SJSA1 (cell line): ENCODE measurements around the gene RAPGEFL1. TPM values are rescaled to one million over a fixed set of nuclear protein-coding genes. Genes with fewer than 3 reads are reported as not detected.
"Not testable (repeated sequence)": the region's sequence is repeated elsewhere in the genome, so short reads cannot be mapped to it uniquely, and the experiment has no call there.

ENCODE experiments used
- DNase-seq, 2 experiments: peaks; one replicate each; pipeline ENCODE4 v3.0.0-alpha.2; 2015 to 2020; ENCODE audit warnings: low spot score in 2 of 2, low read depth in 1 of 2
- H3K27ac ChIP-seq: fragments of 250-450 bp; sonication (Bioruptor Pico); 2 replicates; pipeline ENCODE4 v1.5.1; 2020; ENCODE audit warnings: mild to moderate bottlenecking, moderate library complexity
- H3K27me3 ChIP-seq: fragments of 250-450 bp; sonication (Bioruptor Pico); replicated peaks from 2 replicates; pipeline ENCODE4 v1.5.1; 2020; ENCODE audit warnings: mild to moderate bottlenecking, moderate library complexity
- H3K36me3 ChIP-seq: fragments of 250-450 bp; sonication (Bioruptor Pico); 2 replicates; pipeline ENCODE4 v1.5.1; 2020; ENCODE audit warnings: mild to moderate bottlenecking
- H3K4me1 ChIP-seq: fragments of 250-450 bp; sonication (Bioruptor Pico); replicated peaks from 2 replicates; pipeline ENCODE4 v1.6.1; 2021; ENCODE audit warnings: mild to moderate bottlenecking
- H3K4me3 ChIP-seq: fragments of 250-450 bp; sonication (Bioruptor Pico); 2 replicates; pipeline ENCODE4 v1.5.1; 2020; ENCODE audit warnings: mild to moderate bottlenecking
- H3K9me3 ChIP-seq: fragments of 250-450 bp; sonication (Bioruptor Pico); replicated peaks from 2 replicates; pipeline ENCODE4 v1.5.1; 2020; ENCODE audit warnings: mild to moderate bottlenecking
- total RNA-seq: library from RNA; depleted of rRNA; stranded (reverse); fragments of >200 nt; shearing (Covaris generic); gene quantifications from 2 replicates; pipeline ENCODE4 v1.2.3, GENCODE V29; 2014

RAPGEFL1 gene
- total RNA-seq, 1 experiment from 2014 or later, result 1.1 TPM

DNA sequence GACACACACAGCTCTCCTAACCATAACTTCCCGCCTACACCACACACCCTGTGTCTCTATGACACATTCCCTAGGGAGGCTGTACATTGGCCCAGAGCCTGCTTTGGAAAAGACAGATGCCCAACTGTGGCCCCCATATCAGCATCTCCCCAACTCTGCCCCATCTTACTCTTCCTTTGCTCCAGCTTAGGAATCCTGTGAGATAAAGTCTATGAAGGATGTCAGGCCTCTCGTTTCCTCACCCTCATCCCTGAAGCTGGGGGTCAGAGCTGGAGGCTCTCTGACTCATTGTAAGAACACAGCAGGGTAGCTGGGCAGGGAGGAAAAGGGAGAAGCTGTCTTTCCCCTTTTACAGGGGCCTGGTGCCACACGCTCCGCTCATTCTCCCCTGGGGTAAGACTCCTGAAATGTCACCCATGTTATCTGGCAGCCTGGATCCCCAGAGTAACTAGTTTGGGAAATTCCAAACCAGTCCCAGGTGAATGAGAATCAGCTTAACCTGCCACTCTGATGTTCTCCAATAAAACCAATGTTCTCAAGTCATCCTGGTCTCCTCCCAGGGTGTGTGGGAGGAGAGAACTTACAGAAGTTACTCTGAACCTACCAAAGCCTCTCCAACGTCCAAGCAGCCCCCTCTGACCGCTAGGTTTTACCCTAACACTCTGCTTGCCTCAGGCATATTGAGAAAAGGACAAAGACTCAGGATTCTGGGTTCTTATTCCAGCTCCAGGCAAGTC, 2.8 kb downstream of the RAPGEFL1 start:
- no peak for DNase-seq

GRCh38 chr17:40180694-40181093, 3.4 kb downstream of the RAPGEFL1 start:
- no peaks in the 10 kb centered on the region for H3K4me1 ChIP-seq
- H3K4me3 ChIP-seq, result no peak overlapping the region
- peaks cover 25% of the 10 kb centered on the region for H3K36me3 ChIP-seq
- no peaks in the 10 kb centered on the region for H3K27me3 ChIP-seq
- DNase-seq, result no peak
- H3K9me3 ChIP-seq, result no peaks in the 10 kb centered on the region
- no peak overlapping the region for H3K27ac ChIP-seq

More for the DNA sequence above, 2.8 kb downstream of the RAPGEFL1 start:
- Histone ChIP-seq H3K27ac (no peak overlapping the region), H3K36me3 (peaks cover 27% of the 10 kb centered on the region), H3K4me1 (no peaks in the 10 kb centered on the region), H3K9me3 (no peaks in the 10 kb centered on the region), H3K4me3 (no peak overlapping the region), H3K27me3 (no peaks in the 10 kb centered on the region)

GRCh38 chr17:40181205-40181604, 3.9 kb downstream of the RAPGEFL1 start:
- H3K27ac ChIP-seq, result no peak overlapping the region

GRCh38 chr17:40182606-40183005, 5.3 kb downstream of the RAPGEFL1 start:
- no peak overlapping the region for H3K27ac ChIP-seq
- H3K4me1 ChIP-seq, result no peaks in the 10 kb centered on the region
- H3K36me3 ChIP-seq, result peaks cover 11% of the 10 kb centered on the region
- no peaks in the 10 kb centered on the region for H3K27me3 ChIP-seq
- no peak overlapping the region for H3K4me3 ChIP-seq
- no peak for DNase-seq
- no peaks in the 10 kb centered on the region for H3K9me3 ChIP-seq

More at GRCh38 chr17:40181205-40181604, 3.9 kb downstream of the RAPGEFL1 start:
- Histone ChIP-seq H3K9me3 (no peaks in the 10 kb centered on the region), H3K36me3 (peaks cover 21% of the 10 kb centered on the region), H3K27me3 (no peaks in the 10 kb centered on the region), H3K4me1 (no peaks in the 10 kb centered on the region), H3K4me3 (no peak overlapping the region)
- DNase-seq, result no peak

DNA sequence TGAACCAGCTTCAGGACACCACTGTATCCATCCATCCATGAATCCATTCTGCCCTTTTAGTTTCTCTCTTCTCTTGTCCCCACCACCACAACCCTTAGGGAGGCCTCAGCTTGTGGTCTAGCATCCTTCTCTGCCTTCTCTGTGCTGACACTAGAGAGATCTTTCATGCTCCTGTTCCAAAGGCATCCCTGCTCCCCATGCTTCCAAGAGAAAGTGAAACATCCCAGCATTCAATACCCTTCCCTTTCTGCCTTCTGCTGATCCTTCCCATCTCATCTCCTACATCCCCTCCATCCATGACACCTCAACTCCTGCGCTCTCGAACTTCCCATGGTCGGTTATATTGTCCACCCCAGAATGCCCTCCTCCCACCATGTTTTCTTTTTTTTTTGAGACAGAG, 10.0 kb downstream of the RAPGEFL1 start:
- DNase-seq, result no peak

GRCh38 chr17:40188694-40189093, 11.4 kb downstream of the RAPGEFL1 start:
- H3K36me3 ChIP-seq, result no peaks in the 10 kb centered on the region

More for the DNA sequence above, 10.0 kb downstream of the RAPGEFL1 start:
- H3K9me3 ChIP-seq, result no peaks in the 10 kb centered on the region
- H3K27ac ChIP-seq, result no peak overlapping the region
- H3K4me1 ChIP-seq, result 0 out of 2 replicates have a peak, but pooled peaks cover 3% of the 10 kb centered on the region
- H3K36me3 ChIP-seq, result no peaks in the 10 kb centered on the region
- H3K27me3 ChIP-seq, result no peaks in the 10 kb centered on the region
- no peak overlapping the region for H3K4me3 ChIP-seq

DNA sequence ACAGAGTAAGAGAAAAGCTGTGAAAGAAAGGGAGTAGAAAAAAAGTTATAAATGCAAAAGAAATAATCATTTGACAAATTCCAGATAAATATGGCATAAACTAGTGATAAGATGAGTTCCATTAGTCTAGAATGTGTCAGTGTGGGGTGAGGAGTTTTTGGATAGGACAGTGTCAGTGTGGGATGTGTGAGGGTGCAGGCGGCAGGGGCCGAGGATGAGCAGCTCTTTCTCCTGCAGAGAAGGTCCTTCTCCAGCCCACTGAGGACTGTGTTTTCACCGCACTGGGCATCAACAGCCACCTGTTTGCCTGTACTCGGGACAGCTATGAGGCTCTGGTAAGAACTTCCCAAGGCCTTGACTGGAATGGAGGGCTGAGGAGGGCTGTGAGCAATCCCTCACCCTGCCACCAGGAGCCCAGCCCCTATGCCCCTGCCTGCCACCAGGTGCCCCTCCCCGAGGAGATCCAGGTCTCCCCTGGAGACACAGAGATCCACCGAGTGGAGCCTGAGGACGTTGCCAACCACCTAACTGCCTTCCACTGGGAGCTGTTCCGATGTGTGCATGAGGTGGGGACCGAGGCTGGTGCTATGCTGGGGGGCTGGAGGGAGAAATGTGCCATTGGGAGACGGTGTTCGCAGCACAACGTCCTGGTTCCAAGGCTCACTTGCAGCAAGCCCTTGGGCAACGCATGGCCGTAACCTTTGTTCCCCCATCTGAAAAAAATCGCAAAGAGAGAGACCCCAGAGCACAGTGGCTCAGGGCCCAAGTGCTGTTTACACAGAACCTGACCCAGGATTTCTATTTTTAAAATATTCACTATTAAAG, 13.1 kb downstream of the RAPGEFL1 start:
- H3K4me1 ChIP-seq, result 0 out of 2 replicates have a peak, but pooled peaks cover 3% of the 10 kb centered on the region
- no peaks in the 10 kb centered on the region for H3K9me3 ChIP-seq
- H3K4me3 ChIP-seq, result no peak overlapping the region

More at GRCh38 chr17:40188694-40189093, 11.4 kb downstream of the RAPGEFL1 start:
- Histone ChIP-seq H3K4me1 (0 out of 2 replicates have a peak, but pooled peaks cover 3% of the 10 kb centered on the region), H3K27ac (no peak overlapping the region), H3K27me3 (no peaks in the 10 kb centered on the region), H3K9me3 (no peaks in the 10 kb centered on the region), H3K4me3 (no peak overlapping the region)
- DNase-seq, result no peak

GRCh38 chr17:40191237-40192208, 14.3 kb downstream of the RAPGEFL1 start:
- H3K27me3 ChIP-seq, result no peaks in the 10 kb centered on the region
- 0 out of 2 replicates have a peak, but pooled peaks cover 3% of the 10 kb centered on the region for H3K4me1 ChIP-seq
- peak; percentile 63 to 74 for DNase-seq
- H3K9me3 ChIP-seq, result no peaks in the 10 kb centered on the region
- no peak overlapping the region for H3K27ac ChIP-seq
- no peaks in the 10 kb centered on the region for H3K36me3 ChIP-seq
- peak overlapping the region; percentile 32 for H3K4me3 ChIP-seq

More for the DNA sequence above, 13.1 kb downstream of the RAPGEFL1 start:
- H3K27ac ChIP-seq, result no peak overlapping the region
- DNase-seq, result peak in 1 of 2 experiments; percentile 50
- H3K27me3 ChIP-seq, result no peaks in the 10 kb centered on the region
- no peaks in the 10 kb centered on the region for H3K36me3 ChIP-seq

DNA sequence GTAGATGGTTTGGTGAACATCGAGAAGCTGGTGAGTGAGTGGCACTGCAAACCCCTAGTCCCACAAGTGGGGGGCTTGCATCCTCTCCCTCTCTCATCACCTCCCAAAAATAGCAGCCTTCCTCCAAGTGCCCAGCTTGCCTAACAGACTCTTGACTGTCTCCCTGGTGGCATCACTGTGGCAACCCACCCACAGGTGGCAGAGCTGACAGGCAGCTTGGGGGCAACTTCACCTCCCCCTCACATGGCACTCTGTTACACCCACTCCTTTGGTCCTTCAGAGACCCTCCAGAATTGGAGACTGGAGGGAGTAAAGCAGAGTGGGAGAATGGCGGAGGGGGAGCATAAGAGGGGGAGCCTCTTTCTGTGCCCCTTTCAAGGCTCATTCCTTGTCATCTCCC, 15.7 kb downstream of the RAPGEFL1 start:
- Histone ChIP-seq H3K36me3 (no peaks in the 10 kb centered on the region), H3K4me3 (no peak overlapping the region), H3K27ac (no peak overlapping the region), H3K27me3 (no peaks in the 10 kb centered on the region), H3K4me1 (0 out of 2 replicates have a peak, but pooled peaks cover 3% of the 10 kb centered on the region), H3K9me3 (no peaks in the 10 kb centered on the region)
- DNase-seq, result no peak

- H3K4me3 ChIP-seq, result no peak overlapping the region
- no peaks in the 10 kb centered on the region for H3K27me3 ChIP-seq
- no peak overlapping the region for H3K27ac ChIP-seq
- no peaks in the 10 kb centered on the region for H3K9me3 ChIP-seq
- no peaks in the 10 kb centered on the region for H3K36me3 ChIP-seq
- 0 out of 2 replicates have a peak, but pooled peaks cover 3% of the 10 kb centered on the region for H3K4me1 ChIP-seq
- DNase-seq, result no peak
Observed at GRCh38 chr17:40194821-40195220, 17.6 kb downstream of the RAPGEFL1 start.

GRCh38 chr17:40197550-40197949, 20.3 kb downstream of the RAPGEFL1 start:
- DNase-seq, result no peak
- Histone ChIP-seq H3K27me3 (no peaks in the 10 kb centered on the region), H3K4me3 (no peak overlapping the region), H3K9me3 (no peaks in the 10 kb centered on the region), H3K4me1 (0 out of 2 replicates have a peak, but pooled peaks cover 2% of the 10 kb centered on the region), H3K36me3 (no peaks in the 10 kb centered on the region), H3K27ac (no peak overlapping the region)

- not testable (repeated sequence) for H3K27ac ChIP-seq, DNase-seq, H3K9me3 ChIP-seq, H3K4me1 ChIP-seq, H3K4me3 ChIP-seq, H3K27me3 ChIP-seq, H3K36me3 ChIP-seq
Observed at GRCh38 chr17:40197965-40198456, 20.7 kb downstream of the RAPGEFL1 start.

DNA sequence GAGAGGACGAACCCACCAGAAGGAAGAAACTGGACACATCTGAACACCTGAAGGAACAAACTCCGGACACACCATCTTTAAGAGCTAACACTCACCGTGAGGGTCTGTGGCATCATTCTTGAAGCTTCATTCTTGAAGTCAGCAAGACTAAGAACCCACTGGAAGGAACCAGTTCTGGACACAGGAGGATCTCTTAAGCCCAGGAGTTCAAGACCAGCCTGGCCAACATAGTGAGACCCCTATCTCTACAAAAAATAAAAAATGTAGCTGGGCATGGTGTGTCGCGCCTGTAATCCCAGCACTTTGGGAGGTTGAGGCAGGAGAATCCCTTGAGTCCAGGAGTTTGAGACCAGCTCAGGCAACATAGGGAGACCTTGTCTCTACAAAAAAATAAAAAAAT, 21.3 kb downstream of the RAPGEFL1 start:
- Histone ChIP-seq H3K27ac (no peak overlapping the region), H3K9me3 (no peaks in the 10 kb centered on the region), H3K36me3 (no peaks in the 10 kb centered on the region)

More for the DNA sequence above, 21.3 kb downstream of the RAPGEFL1 start:
- DNase-seq, result no peak
- H3K27me3 ChIP-seq, result no peaks in the 10 kb centered on the region
- 0 out of 2 replicates have a peak, but pooled peaks cover 2% of the 10 kb centered on the region for H3K4me1 ChIP-seq
- H3K4me3 ChIP-seq, result no peak overlapping the region
